DMS79 (cell line): ENCODE measurements around the gene CATSPERD.

Source experiments
- DNase-seq: peaks from one replicate; lab custom pipeline; 2025; lab: John Stamatoyannopoulos, UW

CATSPERD gene

GRCh38 chr19:5719961-5720790 is at the start of gene CATSPERD, which contains the start of gene LONP1:
Gene CATSPERD, plus strand, starts transcription at chr19:5720637. Its CDS starts 101 bp downstream, at chr19:5720738.
Gene LONP1, minus strand, starts transcription at chr19:5720146. Its CDS starts 14 bp downstream, at chr19:5720132.
- DNase-seq = peak; percentile 97

GRCh38 chr19:5671600-5671999 is 48.8 kb upstream of the CATSPERD start:
- no peak for DNase-seq

GRCh38 chr19:5672708-5673459 is 47.6 kb upstream of the CATSPERD start:
- no peak for DNase-seq

- no peak for DNase-seq
Measured at GRCh38 chr19:5673752-5674151, 46.7 kb upstream of the CATSPERD start.

- no peak for DNase-seq
Measured at GRCh38 chr19:5674714-5675113, 45.7 kb upstream of the CATSPERD start.

- no peak for DNase-seq
Measured at GRCh38 chr19:5676105-5676771, 44.2 kb upstream of the CATSPERD start.

- no peak for DNase-seq
Measured at GRCh38 chr19:5676772-5677105, 43.7 kb upstream of the CATSPERD start.

- DNase-seq = no peak
Measured at GRCh38 chr19:5677136-5677535, 43.3 kb upstream of the CATSPERD start.

- no peak for DNase-seq
Measured at GRCh38 chr19:5677580-5677979, 42.9 kb upstream of the CATSPERD start.

GRCh38 chr19:5678071-5678718 is 42.2 kb upstream of the CATSPERD start:
- no peak for DNase-seq

- DNase-seq = no peak
Measured at GRCh38 chr19:5679289-5680083, 41.0 kb upstream of the CATSPERD start.

- no peak for DNase-seq
Measured at GRCh38 chr19:5680084-5680436, 40.4 kb upstream of the CATSPERD start.

- DNase-seq = peak; percentile 96
Measured at GRCh38 chr19:5680437-5681368, 39.7 kb upstream of the CATSPERD start, which contains the start of the genes HSD11B1L and MICOS13. Gene HSD11B1L, plus strand, starts transcription at chr19:5681027. Its CDS starts 3,806 bp downstream, at chr19:5684833. Gene MICOS13, minus strand, starts transcription at chr19:5680516. Its CDS starts 30 bp downstream, at chr19:5680486.

- DNase-seq = no peak
Measured at GRCh38 chr19:5681391-5682106, 38.9 kb upstream of the CATSPERD start.

GRCh38 chr19:5682107-5682482 is 38.3 kb upstream of the CATSPERD start:
- no peak for DNase-seq

- no peak for DNase-seq
Measured at GRCh38 chr19:5683177-5683886, 37.1 kb upstream of the CATSPERD start.

- no peak for DNase-seq
Measured at GRCh38 chr19:5684694-5685430, 35.6 kb upstream of the CATSPERD start.

- DNase-seq = no peak
Measured at GRCh38 chr19:5686326-5686646, 34.2 kb upstream of the CATSPERD start.
